Bronchial epithelial cell (primary cell): ENCODE measurements around the gene SKIL. TPM values are rescaled to one million over a fixed set of nuclear protein-coding genes. Genes with fewer than 3 reads are reported as not detected.
"Not testable (repeated sequence)": the region's sequence is repeated elsewhere in the genome, so short reads cannot be mapped to it uniquely, and the experiment has no call there.

ENCODE experiments used
- DNase-seq: peaks from one replicate; pipeline ENCODE4 v3.0.0-alpha.2; 2010; ENCODE audit warnings: low read depth
- FAIRE-seq: peaks from 2 replicates; lab custom pipeline; 2011; peaks lifted over from hg19 to GRCh38; lab: Jason Lieb, UNC
- H3K27me3 ChIP-seq: 2 replicates; pipeline ENCODE4 v1.5.1; 2011; ENCODE audit warnings: low read length; ENCODE audit not compliant: control insufficient read depth, insufficient read depth
- H3K36me3 ChIP-seq: 2 replicates; pipeline ENCODE4 v1.5.1; 2011; ENCODE audit warnings: low read length; ENCODE audit not compliant: control insufficient read depth, insufficient read depth
- H3K4me3 ChIP-seq: 2 replicates; pipeline ENCODE4 v1.5.1; 2011; ENCODE audit warnings: mild to moderate bottlenecking, low read depth, low read length, control low read depth
- total RNA-seq: library from RNA; depleted of rRNA; stranded (reverse); fragments of >200 nt; gene quantifications from 2 replicates; pipeline ENCODE4 v1.2.1, GENCODE V29; 2014
- TF ChIP-seq, protein P1 (sequence below): IDR thresholded peaks from 2 replicates; pipeline ENCODE4 v1.5.1; 2011; ENCODE audit warnings: mild to moderate bottlenecking, moderate library complexity, low read length, control low read depth, inconsistent platforms; ENCODE audit not compliant: insufficient read depth, severe bottlenecking

SKIL gene
- total RNA-seq, 1 donor from 2014 or later = 41.9 TPM

DNA sequence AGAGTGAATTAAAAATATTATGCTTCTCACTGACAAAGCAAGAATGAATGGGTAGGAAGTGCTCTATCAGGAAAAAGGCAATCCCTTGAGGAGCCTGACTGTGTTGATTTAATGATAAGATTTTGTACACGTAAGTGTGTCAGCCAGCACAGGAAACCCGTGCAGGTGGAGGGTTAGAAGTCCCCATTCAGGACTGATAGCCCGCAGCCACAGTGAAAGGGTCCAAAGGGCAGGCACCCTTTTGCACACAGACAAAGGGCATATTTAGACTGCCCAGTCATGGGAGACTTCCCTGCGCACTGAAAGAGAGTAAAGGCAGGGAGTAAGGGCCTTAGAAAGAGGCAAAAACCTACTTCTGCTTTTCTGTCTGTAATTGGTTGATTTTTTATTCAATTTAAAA is 26.4 kb upstream of the SKIL start:
- FAIRE-seq (no peak), DNase-seq (peak; percentile 32)
- no peaks in the 10 kb centered on the region for H3K27me3 ChIP-seq
- H3K36me3 ChIP-seq = no peaks in the 10 kb centered on the region
- no peak overlapping the region for H3K4me3 ChIP-seq
- TF ChIP-seq, protein P1, sequence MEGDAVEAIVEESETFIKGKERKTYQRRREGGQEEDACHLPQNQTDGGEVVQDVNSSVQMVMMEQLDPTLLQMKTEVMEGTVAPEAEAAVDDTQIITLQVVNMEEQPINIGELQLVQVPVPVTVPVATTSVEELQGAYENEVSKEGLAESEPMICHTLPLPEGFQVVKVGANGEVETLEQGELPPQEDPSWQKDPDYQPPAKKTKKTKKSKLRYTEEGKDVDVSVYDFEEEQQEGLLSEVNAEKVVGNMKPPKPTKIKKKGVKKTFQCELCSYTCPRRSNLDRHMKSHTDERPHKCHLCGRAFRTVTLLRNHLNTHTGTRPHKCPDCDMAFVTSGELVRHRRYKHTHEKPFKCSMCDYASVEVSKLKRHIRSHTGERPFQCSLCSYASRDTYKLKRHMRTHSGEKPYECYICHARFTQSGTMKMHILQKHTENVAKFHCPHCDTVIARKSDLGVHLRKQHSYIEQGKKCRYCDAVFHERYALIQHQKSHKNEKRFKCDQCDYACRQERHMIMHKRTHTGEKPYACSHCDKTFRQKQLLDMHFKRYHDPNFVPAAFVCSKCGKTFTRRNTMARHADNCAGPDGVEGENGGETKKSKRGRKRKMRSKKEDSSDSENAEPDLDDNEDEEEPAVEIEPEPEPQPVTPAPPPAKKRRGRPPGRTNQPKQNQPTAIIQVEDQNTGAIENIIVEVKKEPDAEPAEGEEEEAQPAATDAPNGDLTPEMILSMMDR = no peak

DNA sequence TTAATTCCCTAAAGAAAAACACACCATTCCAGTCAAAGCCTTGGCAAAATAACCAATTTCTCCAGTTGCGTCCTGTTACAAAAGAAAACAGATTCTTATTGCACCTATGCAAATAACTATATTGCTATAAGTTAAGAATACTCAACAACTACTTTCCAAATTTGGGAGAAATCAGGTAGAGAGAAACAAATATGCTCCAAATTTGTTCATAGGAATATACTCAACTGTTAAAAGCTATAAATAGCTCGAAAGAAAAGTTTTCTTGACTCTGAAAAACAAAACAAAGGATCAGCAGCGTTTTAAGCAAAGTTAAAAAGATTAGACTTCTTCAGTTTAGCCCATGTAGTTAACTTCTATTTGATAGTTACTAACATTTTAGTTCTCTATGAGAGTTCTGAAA is 20.1 kb upstream of the SKIL start:
- Histone ChIP-seq H3K4me3 (no peak overlapping the region), H3K27me3 (no peaks in the 10 kb centered on the region), H3K36me3 (no peaks in the 10 kb centered on the region)
- TF ChIP-seq, protein P1 = no peak
- no peak for DNase-seq
- no peak for FAIRE-seq

DNA sequence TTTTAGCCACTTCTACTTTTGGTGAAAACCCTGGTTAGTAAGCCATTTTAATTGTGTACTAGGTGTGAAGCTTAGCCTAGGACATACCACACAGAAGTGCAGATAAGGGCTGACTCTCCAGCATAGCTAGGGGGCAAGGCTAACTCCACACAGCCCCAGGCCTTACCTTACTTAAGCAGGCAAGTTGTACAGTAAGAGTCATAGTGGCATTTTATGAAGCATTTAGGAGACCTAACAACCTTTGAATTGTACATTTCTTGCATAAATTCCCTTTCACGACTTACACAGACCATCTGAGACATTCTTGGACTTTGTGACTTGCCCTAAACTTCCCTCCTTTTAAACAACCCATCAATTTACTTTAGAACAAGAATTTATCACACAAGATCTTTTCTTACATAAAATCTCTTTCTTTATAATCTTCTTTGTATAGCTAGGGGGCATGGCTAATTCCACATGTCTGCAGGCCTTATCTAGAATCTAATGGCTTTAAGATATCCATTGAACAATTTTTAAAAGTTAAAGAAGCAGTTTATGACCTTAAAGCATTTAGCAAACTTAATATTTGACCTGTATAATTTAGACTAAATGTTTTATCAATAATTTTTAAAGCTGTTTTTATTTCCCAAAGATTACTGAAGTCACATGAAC is 18.7 kb upstream of the SKIL start:
- no peak for FAIRE-seq
- TF ChIP-seq, protein P1 = no peak
- DNase-seq = no peak

DNA sequence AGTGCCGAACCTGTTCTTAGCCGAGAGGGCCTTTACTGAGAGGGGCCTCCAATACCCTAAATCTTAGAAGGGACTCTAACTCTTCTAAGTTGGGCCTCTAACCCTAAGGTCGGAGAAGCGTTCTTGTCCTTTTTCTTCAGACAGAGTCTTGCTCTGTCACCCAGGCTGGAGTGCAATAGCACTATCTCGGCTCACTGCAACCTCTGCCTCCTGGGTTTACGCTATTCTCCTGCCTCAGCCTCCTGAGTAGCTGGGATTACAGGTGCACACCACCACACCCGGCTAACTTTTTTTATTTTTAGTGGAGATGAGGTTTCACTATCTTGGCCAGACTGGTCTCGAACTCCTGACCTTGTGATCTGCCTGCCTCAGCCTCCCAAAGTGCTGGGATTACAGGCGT is 15.2 kb upstream of the SKIL start:
- not testable (repeated sequence) for FAIRE-seq, H3K27me3 ChIP-seq, H3K4me3 ChIP-seq, H3K36me3 ChIP-seq, DNase-seq

More for the DNA sequence above, 18.7 kb upstream of the SKIL start:
- Histone ChIP-seq H3K36me3 (no peaks in the 10 kb centered on the region), H3K4me3 (no peak overlapping the region), H3K27me3 (no peaks in the 10 kb centered on the region)

DNA sequence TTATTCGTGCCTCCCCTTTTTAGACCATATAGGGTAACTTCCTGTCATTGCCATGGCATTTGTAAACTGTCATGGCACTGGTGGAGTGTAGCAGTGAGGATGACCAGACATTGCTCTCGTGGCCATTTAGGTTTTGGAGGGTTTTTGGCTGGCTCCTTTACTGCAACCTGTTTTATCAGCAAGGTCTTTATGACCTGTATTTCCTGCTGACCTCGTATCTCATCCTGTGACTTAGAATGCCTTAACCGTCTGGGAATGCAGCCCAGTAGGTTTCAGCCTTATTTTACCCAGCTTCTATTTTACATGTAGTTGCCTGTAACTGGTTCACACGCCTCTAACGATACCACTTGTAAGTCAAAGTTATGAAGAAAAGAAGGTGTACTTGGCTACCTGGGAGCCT is 13.7 kb upstream of the SKIL start:
- DNase-seq = peak; percentile 93
- H3K27me3 ChIP-seq = not testable (repeated sequence)

DNA sequence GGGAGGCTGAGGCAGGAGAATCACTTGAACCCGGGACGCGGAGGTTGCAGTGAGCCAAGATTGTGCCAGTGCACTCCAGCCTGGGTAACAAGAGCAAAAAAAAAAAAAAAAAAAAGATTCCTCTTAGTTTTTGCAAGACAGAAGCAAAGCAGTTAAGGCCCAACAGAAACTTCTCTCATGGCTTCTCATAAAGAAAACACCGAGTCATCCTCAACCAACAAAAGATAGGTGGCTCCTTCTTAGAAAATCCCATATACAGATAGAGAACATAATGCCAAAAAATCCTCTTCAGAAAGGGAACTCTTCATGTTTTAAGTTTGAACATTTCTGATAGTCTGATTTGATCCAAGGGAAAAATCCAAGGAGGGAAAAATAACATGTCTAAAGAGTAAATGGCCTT is 12.5 kb upstream of the SKIL start:
- Histone ChIP-seq H3K27me3 (no peaks in the 10 kb centered on the region), H3K4me3 (no peak overlapping the region), H3K36me3 (no peaks in the 10 kb centered on the region)
- FAIRE-seq (no peak), DNase-seq (peak; percentile 62)
- TF ChIP-seq, protein P1 = no peak

More for the DNA sequence above, 13.7 kb upstream of the SKIL start:
- not testable (repeated sequence) for H3K36me3 ChIP-seq, H3K4me3 ChIP-seq, FAIRE-seq
